ENCODE data around the gene SPTLC3.

DNA sequence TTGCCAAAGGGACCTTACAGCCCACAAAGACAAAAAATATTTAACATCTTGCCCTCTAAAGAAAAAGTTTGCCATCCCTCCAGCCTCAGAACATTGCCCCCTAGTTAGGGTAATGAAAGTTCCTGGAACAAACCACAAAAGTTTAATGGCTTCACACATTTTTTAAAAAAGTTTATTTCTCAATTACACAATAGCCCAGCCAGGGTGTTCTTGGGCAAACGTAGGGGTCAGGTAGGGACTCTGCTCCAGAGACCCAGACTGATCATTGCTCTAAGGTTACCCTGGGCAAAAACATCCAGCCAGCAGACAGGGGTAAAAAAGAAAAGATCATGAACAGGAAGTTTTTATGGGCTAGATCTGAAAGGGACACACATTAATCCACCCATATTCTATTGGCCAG lies 207.8 kb downstream of the SPTLC3 start:
- TF ChIP-seq CTCF (IDR thresholded peaks at IDR 0.05; ENCODE audit: insufficient read depth, low read length) (no peak), GABPA (IDR thresholded peaks at IDR 0.05; ENCODE audit: low read depth) (no peak)

All from HL-60 (cell line).